Naive thymus-derived CD4-positive, alpha-beta T cell (primary cell): ENCODE data around the gene SSTR5. TPM values are rescaled to one million over a fixed set of nuclear protein-coding genes. Genes with fewer than 3 reads are reported as not detected.

ENCODE experiments used
- ATAC-seq: fragments of 150-1000 bp; cut with Tn5 transposase; 2 replicates; pipeline ENCODE4 v1.10.0; 2021; ENCODE audit warnings: mild to moderate bottlenecking, moderate library complexity
- CTCF ChIA-PET: fragments of 350-600 bp; sonication (Branson Sonifier 250); formaldehyde crosslinking; loops from one replicate; lab custom pipeline; 2021; ENCODE audit warnings: antibody characterized with exemption; lab: Charles Lee
- POLR2A ChIA-PET: fragments of 350-600 bp; sonication (Branson Sonifier 250); formaldehyde crosslinking; loops from one replicate; lab custom pipeline; 2021; ENCODE audit warnings: antibody characterized with exemption, inconsistent platforms; lab: Charles Lee
- DNase-seq, 9 donors: peaks; one replicate each; pipeline versions ENCODE4 v3.0.0 to v3.0.0-alpha.2; 2020 to 2022; ENCODE audit warnings: mixed read lengths in 1 of 9
- H3K27ac ChIP-seq: one replicate; pipeline ENCODE4 v1.7.0; 2013; ENCODE audit warnings: mild to moderate bottlenecking, low read depth, low read length, moderate library complexity
- H3K27me3 ChIP-seq, 2 donors: one replicate each; pipeline ENCODE4 v1.7.0; 2013; ENCODE audit warnings: low read length in 2 of 2, mild to moderate bottlenecking in 2 of 2, moderate library complexity in 2 of 2; ENCODE audit not compliant: control insufficient read depth in 2 of 2, insufficient read depth in 2 of 2
- H3K36me3 ChIP-seq, 3 experiments: 1 replicate in 2 of 3; 2 replicates in 1 of 3; pipeline ENCODE4 v1.7.0; 2013; ENCODE audit warnings: low read length in 3 of 3, mild to moderate bottlenecking in 3 of 3, moderate library complexity in 1 of 3; ENCODE audit not compliant: insufficient read depth in 3 of 3, control insufficient read depth in 2 of 3
- H3K4me1 ChIP-seq, 2 donors: one replicate each; pipeline ENCODE4 v1.7.0; 2013; ENCODE audit warnings: low read length in 2 of 2, mild to moderate bottlenecking in 2 of 2, moderate library complexity in 1 of 2; ENCODE audit not compliant: control insufficient read depth in 2 of 2, insufficient read depth in 2 of 2
- H3K4me3 ChIP-seq: 2 replicates; pipeline ENCODE4 v1.7.0; 2013; ENCODE audit warnings: mild to moderate bottlenecking, low read length
- H3K9me3 ChIP-seq, 3 experiments: 1 replicate in 2 of 3; 2 replicates in 1 of 3; pipeline ENCODE4 v1.7.0; 2013; ENCODE audit warnings: low read length in 3 of 3; ENCODE audit not compliant: control insufficient read depth in 2 of 3
- H3K27ac Mint-ChIP-seq, 9 donors: one replicate each; pipeline ENCODE4 v1.8.0; 2020 to 2022; ENCODE audit warnings: mixed read lengths in 9 of 9, mild to moderate bottlenecking in 8 of 9, moderate library complexity in 5 of 9, inconsistent platforms in 2 of 9
- H3K27me3 Mint-ChIP-seq, 5 donors: one replicate each; pipeline ENCODE4 v1.8.0; 2021 to 2022; ENCODE audit warnings: mixed read lengths in 5 of 5, mild to moderate bottlenecking in 1 of 5
- H3K36me3 Mint-ChIP-seq, 5 donors: one replicate each; pipeline ENCODE4 v1.8.0; 2020 to 2022; ENCODE audit warnings: mixed read lengths in 5 of 5, mild to moderate bottlenecking in 3 of 5, inconsistent platforms in 1 of 5
- H3K4me1 Mint-ChIP-seq, 7 donors: one replicate each; pipeline ENCODE4 v1.8.0; 2020 to 2022; ENCODE audit warnings: mixed read lengths in 7 of 7, mild to moderate bottlenecking in 3 of 7, inconsistent platforms in 1 of 7
- H3K4me3 Mint-ChIP-seq, 10 donors: one replicate each; pipeline ENCODE4 v1.8.0; 2020 to 2022; ENCODE audit warnings: mild to moderate bottlenecking in 10 of 10, mixed read lengths in 10 of 10, moderate library complexity in 6 of 10, inconsistent platforms in 2 of 10
- H3K9me3 Mint-ChIP-seq, 11 donors: one replicate each; pipeline ENCODE4 v1.8.0; 2020 to 2022; ENCODE audit warnings: mixed read lengths in 11 of 11, mild to moderate bottlenecking in 4 of 11, inconsistent platforms in 1 of 11, moderate library complexity in 1 of 11
- intact Hi-C, 2 donors: fragments of 100-400 bp; cut with micrococcal nuclease; formaldehyde crosslinking; loops; one replicate each; pipeline ENCODE4 v1.15.1; 2023
- polyA plus RNA-seq, 2 donors: library from polyadenylated mRNA; unstranded; fragments of 300-500 nt; fragmentation: Illumina TruSeq; gene quantifications; one replicate each; pipeline ENCODE4 v1.2.3, GENCODE V29; 2021
- total RNA-seq, 6 experiments: library from RNA in 5 of 6; stranded (reverse) in 5 of 6; gene quantifications; 1 replicate in 5 of 6; 2 replicates in 1 of 6; pipeline ENCODE4 v1.2.3 and lab custom pipeline; 2021 to 2026

The SSTR5 gene
- total and polyA plus RNA-seq, 7 experiments from 2014 or later: not detected

- H3K27me3 Mint-ChIP-seq: no peaks in the 10 kb centered on the region
- no peak for ATAC-seq
- H3K4me3 ChIP-seq: no peak overlapping the region
- H3K27ac ChIP-seq: no peak overlapping the region
- no peaks in the 10 kb centered on the region for H3K4me1 Mint-ChIP-seq
- CTCF ChIA-PET: interaction anchor here (0.6 kb wide), 1 partner anchor 9 kb away, joined by 3 read pairs; no protein-coding TSS in a partner anchor
- no peaks in the 10 kb centered on the region for H3K27me3 ChIP-seq
- H3K36me3 ChIP-seq: no peaks in the 10 kb centered on the region
- peaks cover 0 to 7% (median 0%) of the 10 kb centered on the region in 11 donors for H3K9me3 Mint-ChIP-seq
- POLR2A ChIA-PET: no interaction called here
- no peak overlapping the region for H3K4me3 Mint-ChIP-seq
- peaks cover 0 to 6% (median 0%) of the 10 kb centered on the region in 3 experiments for H3K9me3 ChIP-seq
- peaks cover 0 to 3% (median 0%) of the 10 kb centered on the region in 5 donors for H3K36me3 Mint-ChIP-seq
- no peaks in the 10 kb centered on the region for H3K4me1 ChIP-seq
- no peak overlapping the region for H3K27ac Mint-ChIP-seq
- intact Hi-C loops: no loop called here
- DNase-seq: no peak
Measured at GRCh38 chr16:1044460-1045309, 27.9 kb upstream of the SSTR5 start.

- ATAC-seq (no peak), DNase-seq (no peak)
- no peaks in the 10 kb centered on the region for H3K27me3 Mint-ChIP-seq
- Histone ChIP-seq H3K27ac (no peak overlapping the region), H3K4me1 (no peaks in the 10 kb centered on the region), H3K4me3 (no peak overlapping the region), H3K27me3 (no peaks in the 10 kb centered on the region), H3K36me3 (no peaks in the 10 kb centered on the region), H3K9me3 (peaks cover 0 to 6% (median 0%) of the 10 kb centered on the region in 3 experiments)
- H3K4me1 Mint-ChIP-seq: no peaks in the 10 kb centered on the region
- H3K9me3 Mint-ChIP-seq: peaks cover 0 to 7% (median 0%) of the 10 kb centered on the region in 11 donors
- H3K36me3 Mint-ChIP-seq: peaks cover 0 to 3% (median 0%) of the 10 kb centered on the region in 5 donors
- intact Hi-C loops: no loop called here
- POLR2A ChIA-PET: no interaction called here
- CTCF ChIA-PET: no interaction called here
- no peak overlapping the region for H3K27ac Mint-ChIP-seq
- H3K4me3 Mint-ChIP-seq: no peak overlapping the region
Measured at GRCh38 chr16:1045310-1045992, 27.1 kb upstream of the SSTR5 start.

- Mint-ChIP-seq H3K9me3 (peaks cover 0 to 7% (median 0%) of the 10 kb centered on the region in 11 donors), H3K4me1 (no peaks in the 10 kb centered on the region), H3K27ac (no peak overlapping the region), H3K36me3 (peaks cover 0 to 3% (median 0%) of the 10 kb centered on the region in 5 donors), H3K27me3 (no peaks in the 10 kb centered on the region), H3K4me3 (no peak overlapping the region)
- CTCF ChIA-PET: no interaction called here
- intact Hi-C loops: no loop called here
- Histone ChIP-seq H3K4me3 (no peak overlapping the region), H3K27me3 (no peaks in the 10 kb centered on the region), H3K36me3 (no peaks in the 10 kb centered on the region), H3K27ac (no peak overlapping the region), H3K9me3 (peaks cover 0 to 6% (median 0%) of the 10 kb centered on the region in 3 experiments), H3K4me1 (no peaks in the 10 kb centered on the region)
- no peak for DNase-seq
- ATAC-seq: no peak
- POLR2A ChIA-PET: no interaction called here
Measured at GRCh38 chr16:1045993-1046911, 26.3 kb upstream of the SSTR5 start.

- no peak overlapping the region for H3K4me3 Mint-ChIP-seq
- H3K4me1 ChIP-seq: no peaks in the 10 kb centered on the region
- DNase-seq (no peak), ATAC-seq (no peak)
- H3K9me3 ChIP-seq: no peaks in the 10 kb centered on the region
- ChIA-PET CTCF (no interaction called here), POLR2A (no interaction called here)
- H3K27me3 Mint-ChIP-seq: no peaks in the 10 kb centered on the region
- peaks cover 0 to 4% (median 0%) of the 10 kb centered on the region in 11 donors for H3K9me3 Mint-ChIP-seq
- H3K27me3 ChIP-seq: no peaks in the 10 kb centered on the region
- no peaks in the 10 kb centered on the region for H3K36me3 ChIP-seq
- H3K27ac Mint-ChIP-seq: no peak overlapping the region
- peaks cover 0 to 3% (median 0%) of the 10 kb centered on the region in 5 donors for H3K36me3 Mint-ChIP-seq
- intact Hi-C loops: no loop called here
- no peak overlapping the region for H3K4me3 ChIP-seq
- no peak overlapping the region for H3K27ac ChIP-seq
- H3K4me1 Mint-ChIP-seq: no peaks in the 10 kb centered on the region
Measured at GRCh38 chr16:1047123-1047522, 25.4 kb upstream of the SSTR5 start.

GRCh38 chr16:1047801-1048200 lies 24.7 kb upstream of the SSTR5 start:
- Histone ChIP-seq H3K36me3 (no peaks in the 10 kb centered on the region), H3K27ac (no peak overlapping the region), H3K9me3 (no peaks in the 10 kb centered on the region), H3K4me1 (no peaks in the 10 kb centered on the region), H3K27me3 (no peaks in the 10 kb centered on the region), H3K4me3 (no peak overlapping the region)
- CTCF ChIA-PET: no interaction called here
- Mint-ChIP-seq H3K36me3 (no peaks in the 10 kb centered on the region), H3K4me1 (no peaks in the 10 kb centered on the region), H3K4me3 (no peak overlapping the region), H3K27me3 (no peaks in the 10 kb centered on the region), H3K9me3 (no peaks in the 10 kb centered on the region), H3K27ac (no peak overlapping the region)
- no peak for ATAC-seq
- DNase-seq: no peak
- POLR2A ChIA-PET: no interaction called here
- intact Hi-C loops: no loop called here

GRCh38 chr16:1048442-1049112 lies 24.0 kb upstream of the SSTR5 start:
- no peaks in the 10 kb centered on the region for H3K4me1 Mint-ChIP-seq
- DNase-seq (peak in 1 of 9 donors; percentile 16), ATAC-seq (no peak)
- H3K4me3 Mint-ChIP-seq: no peak overlapping the region
- H3K9me3 Mint-ChIP-seq: no peaks in the 10 kb centered on the region
- Histone ChIP-seq H3K27ac (no peak overlapping the region), H3K27me3 (no peaks in the 10 kb centered on the region), H3K4me1 (no peaks in the 10 kb centered on the region), H3K4me3 (no peak overlapping the region), H3K9me3 (no peaks in the 10 kb centered on the region), H3K36me3 (no peaks in the 10 kb centered on the region)
- H3K36me3 Mint-ChIP-seq: no peaks in the 10 kb centered on the region
- H3K27ac Mint-ChIP-seq: no peak overlapping the region
- intact Hi-C loops: no loop called here
- H3K27me3 Mint-ChIP-seq: no peaks in the 10 kb centered on the region
- POLR2A ChIA-PET: no interaction called here
- CTCF ChIA-PET: no interaction called here
